Measurements from ENCODE around the gene KIF3A. TPM values are rescaled to one million over a fixed set of nuclear protein-coding genes. Genes with fewer than 3 reads are reported as not detected.
A peak's percentile ranks its signal among the peaks of the same experiment; 100 is the strongest.

The KIF3A gene
- total and polyA plus RNA-seq, 2 of the 8 experiments (the other 6 are each of a cell fraction or from before 2014, with no cell fraction given) = 3.1 to 13.1 TPM

- no peak for DNase-seq (ENCODE audit: low read depth in 1 of 2, low spot score in 2 of 2)
- no peak for TF ChIP-seq RXRA (IDR thresholded peaks at IDR 0.05; ENCODE audit: insufficient read depth, low read depth, low read length)
- peak in 1 of 3 experiments; percentile 19; a peak in 2 of 4 replicates for TF ChIP-seq CTCF (IDR thresholded peaks at IDR 0.05; ENCODE audit: control extremely low read depth in 1 of 3, insufficient read depth in 1 of 3, low read depth in 1 of 3, low read length in 3 of 3)
- TF ChIP-seq CREB1 (IDR thresholded peaks at IDR 0.05) = no peak
- Histone ChIP-seq H4K8ac (ENCODE audit: extremely low read depth, insufficient read depth, low read length) (no peak overlapping the region), H3K79me1 (ENCODE audit: low read depth, low read length) (no peaks in the 10 kb centered on the region), H3K23ac (ENCODE audit: insufficient read length) (no peak overlapping the region), H2BK12ac (ENCODE audit: low read depth, low read length) (no peak overlapping the region), H4K5ac (ENCODE audit: insufficient read length, low read depth, low read length) (no peak overlapping the region), H2AFZ (ENCODE audit: low read length) (no peak overlapping the region), H3K4me3 (ENCODE audit: extremely low read depth in 1 of 4, insufficient read depth in 2 of 4, low read depth in 3 of 4, low read length in 4 of 4) (no peak overlapping the region), H3K27ac (ENCODE audit: low read depth, low read length) (no peak overlapping the region), H3K23me2 (ENCODE audit: low read depth, low read length) (no peaks in the 10 kb centered on the region), H2BK15ac (ENCODE audit: low read length) (no peak overlapping the region), H3K4me1 (replicated peaks in 1 of 4; ENCODE audit: control insufficient read depth in 3 of 4, insufficient read depth in 4 of 4, low read length in 3 of 4) (no peaks in the 10 kb centered on the region), H3K79me2 (ENCODE audit: control insufficient read depth in 1 of 2, insufficient read depth in 2 of 2, low read length in 2 of 2) (no peaks in the 10 kb centered on the region), H4K20me1 (replicated peaks in 1 of 2; ENCODE audit: control insufficient read depth in 1 of 2, insufficient read depth in 2 of 2, low read length in 2 of 2) (no peaks in the 10 kb centered on the region), H3K4ac (replicated peaks; ENCODE audit: insufficient read length, low read depth, low read length) (no peak overlapping the region), H3K9me3 (ENCODE audit: insufficient read depth in 2 of 2, low read depth in 1 of 2, low read length in 1 of 2) (no peaks in the 10 kb centered on the region), H3K9ac (replicated peaks in 1 of 4; ENCODE audit: extremely low read depth in 1 of 4, low read depth in 3 of 4, low read length in 3 of 4) (no peak overlapping the region), H3K14ac (ENCODE audit: insufficient read length) (no peak overlapping the region), H4K91ac (replicated peaks; ENCODE audit: insufficient read length, low read length) (no peak overlapping the region), H3K18ac (ENCODE audit: extremely low read depth, low read length) (no peak overlapping the region), H2BK20ac (ENCODE audit: low read length) (no peak overlapping the region), H3K27me3 (replicated peaks in 1 of 4; ENCODE audit: control insufficient read depth in 3 of 4, extremely low read depth in 1 of 4, insufficient read depth in 3 of 4, low read length in 3 of 4) (no peaks in the 10 kb centered on the region), H2BK120ac (replicated peaks; ENCODE audit: low read depth, low read length) (no peak overlapping the region), H3K56ac (replicated peaks; ENCODE audit: insufficient read length, low read depth, low read length) (no peak overlapping the region), H2AK5ac (ENCODE audit: low read depth, low read length) (no peak overlapping the region), H3K36me3 (ENCODE audit: control insufficient read depth in 2 of 4, insufficient read depth in 4 of 4, low read length in 3 of 4) (no peaks in the 10 kb centered on the region), H3K4me2 (ENCODE audit: insufficient read depth in 1 of 2, low read depth in 2 of 2, low read length in 2 of 2) (no peak overlapping the region), H2BK5ac (ENCODE audit: low read depth, low read length) (no peak overlapping the region)
- ChIA-PET POLR2A (ENCODE audit: partially characterized antibody) (no interaction called here), CTCF (ENCODE audit: partially characterized antibody) (interaction anchor here (0.6 to 2.1 kb wide), 7 partner anchors 15 to 55 kb away, joined by 3 to 7 read pairs (median 3); no protein-coding TSS in a partner anchor)
- WGBS, 2 experiments (ENCODE audit: extremely low coverage in 1 of 2, insufficient coverage in 1 of 2, insufficient read length in 1 of 2, insufficient replicate concordance in 2 of 2, low coverage in 1 of 2, low lambda C conversion rate in 2 of 2, missing lambda C conversion rate in 1 of 2) = 83% methylated on average over 11 of the region's 11 CpGs; no CpG with 5 or more reads in 1 of the 2 experiments
- no peak for FAIRE-seq
These were observed 22.7 kb downstream of the KIF3A start for GRCh38 chr5:132714456-132715307.
